Heart left ventricle (tissue), 13 donors: ENCODE data around the gene MGARP.

ENCODE experiments used
- POLR2A ChIP-seq, 2 donors: fragments of 450-650 bp; IDR thresholded peaks; one replicate each; pipeline ENCODE4 v1.6.1; 2017; ENCODE audit warnings: antibody characterized with exemption in 2 of 2, mild to moderate bottlenecking in 2 of 2, moderate library complexity in 2 of 2
- TF ChIP-seq, protein P1 (sequence below), 12 donors: fragments of 200-600 bp; sonication (generic) in 4 of 12; IDR thresholded peaks; one replicate each; pipeline versions ENCODE4 v1.5.0 to v1.8.0; 2018 to 2022; ENCODE audit warnings: antibody characterized with exemption in 12 of 12, mild to moderate bottlenecking in 5 of 12
- donor health status: ischemic (EF 13 %, LVEDD 7.1; RV severe dilation, severe dysfunction).
- donor health status: DM: no; HTN: yes; CAD: no.
- donor health status: DM: no; HTN: no; CAD: no.
- donor health status: ischemic (EF 25% LVEDD 6.9; RV normal size, moderate dysfunction).
- donor health status: ischemic (EF 25% LVEDD 5.7; RV mildly dilated, moderate dysfunction).
- donor health status: ischemic (EF 35%, LVEDD 5.7; RV mildly dilated, moderate dysfunction).
- donor health status: nonischemic (EF 11% LVEDD 7.7; RV severe dilation, severe dysfunction).
- donor health status: DM: yes; HTN: yes; CAD: no.
- donor health status: PGD.
- donor health status: ischemic (EF 29% LVEDD 5.4; RV normal size, mild dysfunction).
- donor health status: nonischemic (EF 23%, LVEDD 6.1; RV moderate dilation, normal function).

GRCh38 chr4:139297001-139297410 lies 17.0 kb upstream of the MGARP start:
- TF ChIP-seq, protein P1, sequence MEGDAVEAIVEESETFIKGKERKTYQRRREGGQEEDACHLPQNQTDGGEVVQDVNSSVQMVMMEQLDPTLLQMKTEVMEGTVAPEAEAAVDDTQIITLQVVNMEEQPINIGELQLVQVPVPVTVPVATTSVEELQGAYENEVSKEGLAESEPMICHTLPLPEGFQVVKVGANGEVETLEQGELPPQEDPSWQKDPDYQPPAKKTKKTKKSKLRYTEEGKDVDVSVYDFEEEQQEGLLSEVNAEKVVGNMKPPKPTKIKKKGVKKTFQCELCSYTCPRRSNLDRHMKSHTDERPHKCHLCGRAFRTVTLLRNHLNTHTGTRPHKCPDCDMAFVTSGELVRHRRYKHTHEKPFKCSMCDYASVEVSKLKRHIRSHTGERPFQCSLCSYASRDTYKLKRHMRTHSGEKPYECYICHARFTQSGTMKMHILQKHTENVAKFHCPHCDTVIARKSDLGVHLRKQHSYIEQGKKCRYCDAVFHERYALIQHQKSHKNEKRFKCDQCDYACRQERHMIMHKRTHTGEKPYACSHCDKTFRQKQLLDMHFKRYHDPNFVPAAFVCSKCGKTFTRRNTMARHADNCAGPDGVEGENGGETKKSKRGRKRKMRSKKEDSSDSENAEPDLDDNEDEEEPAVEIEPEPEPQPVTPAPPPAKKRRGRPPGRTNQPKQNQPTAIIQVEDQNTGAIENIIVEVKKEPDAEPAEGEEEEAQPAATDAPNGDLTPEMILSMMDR (IDR thresholded peaks at IDR 0.05) = no peak
- TF ChIP-seq POLR2A (IDR thresholded peaks at IDR 0.05) = no peak
